ENCODE measurements around the gene HIVEP3. TPM values are rescaled to one million over a fixed set of nuclear protein-coding genes. Genes with fewer than 3 reads are reported as not detected.

HIVEP3 gene
- total RNA-seq, 1 experiment from 2014 or later = 0.55 TPM

DNA sequence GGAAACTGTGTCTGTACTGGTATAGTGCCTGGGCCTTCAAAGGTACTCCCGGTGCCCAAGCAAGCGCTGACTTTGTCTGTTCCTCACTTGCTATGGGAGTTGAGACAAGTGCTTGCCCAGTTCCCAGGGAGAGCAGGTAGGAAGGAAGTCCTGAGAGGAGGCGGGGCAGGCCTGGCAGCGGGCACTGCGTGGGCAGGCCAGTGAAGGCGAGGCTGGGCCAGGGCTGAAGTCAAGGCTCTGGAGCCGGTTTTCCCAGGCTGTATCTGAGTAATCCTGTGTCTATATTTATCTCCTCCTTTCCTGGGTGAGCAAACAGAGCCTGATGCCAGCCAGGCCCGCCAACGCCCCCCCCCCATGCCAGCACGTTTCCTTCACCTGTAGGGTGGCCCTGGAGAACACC lies 418.3 kb downstream of the HIVEP3 start:
- Mint-ChIP-seq H3K4me1 (peaks cover 27% of the 10 kb centered on the region), H3K36me3 (no peaks in the 10 kb centered on the region), H3K4me3 (no peak overlapping the region), H3K27ac (no peak overlapping the region), H3K27me3 (ENCODE audit: low read depth) (peaks cover 8% of the 10 kb centered on the region), H3K9me3 (no peaks in the 10 kb centered on the region)
- CTCF ChIA-PET = interaction anchor here (1.4 to 4.0 kb wide), 3 partner anchors 13 to 16 kb away, joined by 3 to 16 read pairs (median 11); partner anchors contain the start of gene EDN2
- no peak for TF ChIP-seq FOXK1 (CRISPR knock-in tag; IDR thresholded peaks at IDR 0.05)
- TF ChIP-seq, protein P1, sequence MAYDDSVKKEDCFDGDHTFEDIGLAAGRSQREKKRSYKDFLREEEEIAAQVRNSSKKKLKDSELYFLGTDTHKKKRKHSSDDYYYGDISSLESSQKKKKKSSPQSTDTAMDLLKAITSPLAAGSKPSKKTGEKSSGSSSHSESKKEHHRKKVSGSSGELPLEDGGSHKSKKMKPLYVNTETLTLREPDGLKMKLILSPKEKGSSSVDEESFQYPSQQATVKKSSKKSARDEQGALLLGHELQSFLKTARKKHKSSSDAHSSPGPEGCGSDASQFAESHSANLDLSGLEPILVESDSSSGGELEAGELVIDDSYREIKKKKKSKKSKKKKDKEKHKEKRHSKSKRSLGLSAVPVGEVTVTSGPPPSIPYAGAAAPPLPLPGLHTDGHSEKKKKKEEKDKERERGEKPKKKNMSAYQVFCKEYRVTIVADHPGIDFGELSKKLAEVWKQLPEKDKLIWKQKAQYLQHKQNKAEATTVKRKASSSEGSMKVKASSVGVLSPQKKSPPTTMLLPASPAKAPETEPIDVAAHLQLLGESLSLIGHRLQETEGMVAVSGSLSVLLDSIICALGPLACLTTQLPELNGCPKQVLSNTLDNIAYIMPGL (CRISPR knock-in tag; IDR thresholded peaks at IDR 0.05) = no peak
- TF ChIP-seq MYBL2 (CRISPR knock-in tag; IDR thresholded peaks at IDR 0.05) = no peak
- TF ChIP-seq NR1H2 (CRISPR knock-in tag; IDR thresholded peaks at IDR 0.05) = no peak
- no peak for TF ChIP-seq TCF7 (CRISPR knock-in tag; IDR thresholded peaks at IDR 0.05; ENCODE audit: low read depth)
- TF ChIP-seq, protein P2, sequence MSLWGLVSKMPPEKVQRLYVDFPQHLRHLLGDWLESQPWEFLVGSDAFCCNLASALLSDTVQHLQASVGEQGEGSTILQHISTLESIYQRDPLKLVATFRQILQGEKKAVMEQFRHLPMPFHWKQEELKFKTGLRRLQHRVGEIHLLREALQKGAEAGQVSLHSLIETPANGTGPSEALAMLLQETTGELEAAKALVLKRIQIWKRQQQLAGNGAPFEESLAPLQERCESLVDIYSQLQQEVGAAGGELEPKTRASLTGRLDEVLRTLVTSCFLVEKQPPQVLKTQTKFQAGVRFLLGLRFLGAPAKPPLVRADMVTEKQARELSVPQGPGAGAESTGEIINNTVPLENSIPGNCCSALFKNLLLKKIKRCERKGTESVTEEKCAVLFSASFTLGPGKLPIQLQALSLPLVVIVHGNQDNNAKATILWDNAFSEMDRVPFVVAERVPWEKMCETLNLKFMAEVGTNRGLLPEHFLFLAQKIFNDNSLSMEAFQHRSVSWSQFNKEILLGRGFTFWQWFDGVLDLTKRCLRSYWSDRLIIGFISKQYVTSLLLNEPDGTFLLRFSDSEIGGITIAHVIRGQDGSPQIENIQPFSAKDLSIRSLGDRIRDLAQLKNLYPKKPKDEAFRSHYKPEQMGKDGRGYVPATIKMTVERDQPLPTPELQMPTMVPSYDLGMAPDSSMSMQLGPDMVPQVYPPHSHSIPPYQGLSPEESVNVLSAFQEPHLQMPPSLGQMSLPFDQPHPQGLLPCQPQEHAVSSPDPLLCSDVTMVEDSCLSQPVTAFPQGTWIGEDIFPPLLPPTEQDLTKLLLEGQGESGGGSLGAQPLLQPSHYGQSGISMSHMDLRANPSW (CRISPR knock-in tag; conservative IDR thresholded peaks at IDR 0.05; ENCODE audit: low read depth) = no peak
- no peak for TF ChIP-seq SMAD3 (CRISPR knock-in tag; IDR thresholded peaks at IDR 0.05; ENCODE audit: borderline replicate concordance)
- DNase-seq (ENCODE audit: low spot score) (no peak), ATAC-seq (no peak)
- POLR2A ChIA-PET = no interaction called here

DNA sequence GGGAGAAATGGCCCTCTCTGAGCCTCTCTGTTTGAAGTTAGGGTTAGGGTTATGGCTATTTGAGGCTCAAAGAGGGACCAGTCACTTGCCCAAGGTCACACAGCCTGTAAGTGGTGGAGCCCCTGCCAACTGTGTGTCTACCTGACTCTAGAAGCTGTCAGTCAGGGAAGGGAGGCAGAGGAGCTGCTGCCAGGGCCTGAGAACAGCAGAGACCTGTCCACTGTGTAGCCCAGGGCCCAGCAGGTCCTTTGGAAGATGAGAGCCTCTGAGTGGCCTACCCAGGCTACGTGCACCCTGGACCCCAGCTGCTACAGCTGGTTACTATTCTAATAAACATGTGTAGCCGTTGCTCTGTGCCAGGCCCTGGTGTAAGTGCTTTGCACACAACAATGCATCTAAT lies 419.1 kb downstream of the HIVEP3 start:
- ATAC-seq (no peak), DNase-seq (ENCODE audit: low spot score) (no peak)
- POLR2A ChIA-PET = no interaction called here
- H3K4me3 Mint-ChIP-seq = no peak overlapping the region
- H3K27me3 Mint-ChIP-seq (ENCODE audit: low read depth) = peaks cover 12% of the 10 kb centered on the region
- no peak overlapping the region for H3K27ac Mint-ChIP-seq
- CTCF ChIA-PET = interaction anchor here (1.4 to 4.0 kb wide), 3 partner anchors 13 to 16 kb away, joined by 3 to 16 read pairs (median 7); partner anchors contain the start of gene EDN2
- TF ChIP-seq, protein P3, sequence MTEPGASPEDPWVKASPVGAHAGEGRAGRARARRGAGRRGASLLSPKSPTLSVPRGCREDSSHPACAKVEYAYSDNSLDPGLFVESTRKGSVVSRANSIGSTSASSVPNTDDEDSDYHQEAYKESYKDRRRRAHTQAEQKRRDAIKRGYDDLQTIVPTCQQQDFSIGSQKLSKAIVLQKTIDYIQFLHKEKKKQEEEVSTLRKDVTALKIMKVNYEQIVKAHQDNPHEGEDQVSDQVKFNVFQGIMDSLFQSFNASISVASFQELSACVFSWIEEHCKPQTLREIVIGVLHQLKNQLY (CRISPR knock-in tag; IDR thresholded peaks at IDR 0.05) = no peak
- TF ChIP-seq TEAD1 (CRISPR knock-in tag; IDR thresholded peaks at IDR 0.05) (no peak), ZNF121 (CRISPR knock-in tag; IDR thresholded peaks at IDR 0.05) (no peak), EMX1 (CRISPR knock-in tag; IDR thresholded peaks at IDR 0.05) (no peak), ELF4 (CRISPR knock-in tag; IDR thresholded peaks at IDR 0.05; ENCODE audit: low read depth) (no peak), ZNF317 (CRISPR knock-in tag; IDR thresholded peaks at IDR 0.05; ENCODE audit: borderline replicate concordance, low read depth) (no peak), JAZF1 (CRISPR knock-in tag; IDR thresholded peaks at IDR 0.05) (no peak), FOXP1 (CRISPR knock-in tag; IDR thresholded peaks at IDR 0.05; ENCODE audit: borderline replicate concordance) (no peak), OVOL2 (CRISPR knock-in tag; IDR thresholded peaks at IDR 0.05; ENCODE audit: borderline replicate concordance) (no peak), SP1 (CRISPR knock-in tag; conservative IDR thresholded peaks at IDR 0.05) (no peak), SMAD3 (CRISPR knock-in tag; IDR thresholded peaks at IDR 0.05; ENCODE audit: borderline replicate concordance) (no peak), TEAD4 (CRISPR knock-in tag; IDR thresholded peaks at IDR 0.05) (no peak), NR3C1 (CRISPR knock-in tag; conservative IDR thresholded peaks at IDR 0.05; ENCODE audit: low read depth) (no peak)
- TF ChIP-seq, protein P4, sequence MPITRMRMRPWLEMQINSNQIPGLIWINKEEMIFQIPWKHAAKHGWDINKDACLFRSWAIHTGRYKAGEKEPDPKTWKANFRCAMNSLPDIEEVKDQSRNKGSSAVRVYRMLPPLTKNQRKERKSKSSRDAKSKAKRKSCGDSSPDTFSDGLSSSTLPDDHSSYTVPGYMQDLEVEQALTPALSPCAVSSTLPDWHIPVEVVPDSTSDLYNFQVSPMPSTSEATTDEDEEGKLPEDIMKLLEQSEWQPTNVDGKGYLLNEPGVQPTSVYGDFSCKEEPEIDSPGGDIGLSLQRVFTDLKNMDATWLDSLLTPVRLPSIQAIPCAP (CRISPR knock-in tag; IDR thresholded peaks at IDR 0.05) = no peak
- TF ChIP-seq, protein P5, sequence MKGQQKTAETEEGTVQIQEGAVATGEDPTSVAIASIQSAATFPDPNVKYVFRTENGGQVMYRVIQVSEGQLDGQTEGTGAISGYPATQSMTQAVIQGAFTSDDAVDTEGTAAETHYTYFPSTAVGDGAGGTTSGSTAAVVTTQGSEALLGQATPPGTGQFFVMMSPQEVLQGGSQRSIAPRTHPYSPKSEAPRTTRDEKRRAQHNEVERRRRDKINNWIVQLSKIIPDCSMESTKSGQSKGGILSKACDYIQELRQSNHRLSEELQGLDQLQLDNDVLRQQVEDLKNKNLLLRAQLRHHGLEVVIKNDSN (CRISPR knock-in tag; IDR thresholded peaks at IDR 0.05) = no peak
- TF ChIP-seq, protein P6, sequence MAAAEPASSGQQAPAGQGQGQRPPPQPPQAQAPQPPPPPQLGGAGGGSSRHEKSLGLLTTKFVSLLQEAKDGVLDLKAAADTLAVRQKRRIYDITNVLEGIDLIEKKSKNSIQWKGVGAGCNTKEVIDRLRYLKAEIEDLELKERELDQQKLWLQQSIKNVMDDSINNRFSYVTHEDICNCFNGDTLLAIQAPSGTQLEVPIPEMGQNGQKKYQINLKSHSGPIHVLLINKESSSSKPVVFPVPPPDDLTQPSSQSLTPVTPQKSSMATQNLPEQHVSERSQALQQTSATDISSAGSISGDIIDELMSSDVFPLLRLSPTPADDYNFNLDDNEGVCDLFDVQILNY (CRISPR knock-in tag; IDR thresholded peaks at IDR 0.05) = no peak
- H3K4me1 Mint-ChIP-seq = peaks cover 33% of the 10 kb centered on the region
- no peaks in the 10 kb centered on the region for H3K9me3 Mint-ChIP-seq
- no peaks in the 10 kb centered on the region for H3K36me3 Mint-ChIP-seq

All from WTC11 (cell line).